Measurements from ENCODE around the gene OSTF1.

The OSTF1 gene

DNA sequence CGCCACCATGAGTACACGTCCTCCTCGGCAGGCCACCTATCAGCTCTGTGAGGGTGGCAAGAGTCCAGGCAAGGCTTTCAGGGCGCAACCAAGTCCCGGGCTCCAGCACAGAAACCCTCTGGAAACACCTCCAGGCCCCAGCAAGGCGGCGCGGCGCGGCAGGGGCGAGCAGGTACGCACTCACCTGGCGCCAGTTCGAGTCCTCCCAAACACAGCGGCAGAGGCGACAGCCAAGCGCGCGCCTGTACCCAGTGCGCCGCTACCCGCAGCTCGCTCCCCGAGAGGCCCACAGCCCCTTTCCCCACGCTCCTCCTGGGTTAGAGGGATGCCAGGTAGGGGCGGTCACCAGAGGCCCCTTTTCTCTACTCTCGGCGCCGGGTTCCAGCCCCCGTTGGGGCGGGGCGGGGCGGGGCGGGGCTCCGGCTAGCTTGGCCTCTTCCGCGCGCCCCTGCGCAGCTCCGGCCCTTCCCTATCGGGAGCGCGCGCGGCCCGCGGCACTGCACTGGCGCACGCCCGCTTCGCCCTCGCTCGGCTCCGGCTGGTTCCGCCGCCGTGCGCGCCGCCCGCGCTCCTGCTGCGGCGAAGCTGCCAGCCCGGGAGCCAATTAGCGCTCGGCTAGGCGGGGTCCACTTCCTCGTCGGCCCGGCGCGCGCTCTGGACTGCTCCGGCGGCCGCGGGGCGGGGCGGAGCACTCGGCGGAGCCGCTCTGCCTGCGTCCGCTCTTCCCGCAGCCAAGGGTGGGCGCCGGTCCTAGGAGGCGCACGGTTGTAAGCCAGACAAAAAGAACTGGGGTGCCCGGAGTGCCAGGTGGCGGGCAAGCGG lies at the start of gene OSTF1, which contains the start of gene NMRK1:
Gene OSTF1, plus strand, starts transcription at position 691 of the 822 bp plus-strand sequence. CDS start 179 bp downstream, outside the sequence.
Gene NMRK1, minus strand, starts transcription at position 332 of the 822 bp plus-strand sequence. CDS start 5,040 bp downstream, outside the sequence.
- no peak for FAIRE-seq

DNA sequence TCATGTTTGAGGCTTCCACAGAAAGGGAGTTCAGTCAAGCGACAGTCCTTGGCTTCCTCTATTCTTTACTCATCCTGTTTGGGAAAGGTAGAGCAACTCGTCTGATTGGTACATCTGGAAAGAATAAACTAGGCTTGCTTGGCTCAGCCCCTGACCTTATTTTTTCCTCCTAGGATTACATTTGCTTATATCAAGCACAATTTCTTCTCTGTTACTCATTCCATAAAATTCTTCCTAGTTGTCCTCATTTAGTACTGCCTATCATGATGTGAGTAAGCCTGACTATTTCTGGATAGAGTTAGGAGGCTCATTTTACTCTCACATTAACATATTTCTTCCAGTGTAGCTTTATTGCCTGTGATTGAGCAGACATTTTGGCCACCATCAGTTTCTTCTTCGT lies 49.3 kb upstream of the OSTF1 start:
- FAIRE-seq, result no peak

DNA sequence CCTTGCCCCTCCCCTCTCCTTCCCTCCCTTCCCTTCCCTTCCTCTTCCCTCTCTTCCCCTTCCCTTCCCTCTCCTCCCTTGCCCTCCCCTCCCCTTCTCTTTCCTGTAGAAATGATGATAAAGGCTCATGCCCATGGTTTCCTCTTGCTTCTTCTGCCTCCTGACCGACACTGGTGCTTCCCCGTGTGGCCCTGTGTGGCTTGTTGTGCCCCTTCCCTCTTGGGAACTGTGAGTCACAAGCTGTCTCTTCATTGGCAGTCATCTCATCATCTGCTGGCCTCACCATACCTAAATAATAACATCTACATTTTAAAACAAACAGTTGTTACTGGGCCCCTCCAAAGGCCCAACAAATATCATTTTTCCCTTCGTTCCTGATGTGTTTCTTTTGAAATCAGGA lies 48.5 kb upstream of the OSTF1 start:
- no peak for FAIRE-seq

- no peak for FAIRE-seq
Observed at GRCh38 chr9:75041041-75041440, 47.3 kb upstream of the OSTF1 start.

- FAIRE-seq, result no peak
Observed at GRCh38 chr9:75046725-75047345, 41.5 kb upstream of the OSTF1 start.

DNA sequence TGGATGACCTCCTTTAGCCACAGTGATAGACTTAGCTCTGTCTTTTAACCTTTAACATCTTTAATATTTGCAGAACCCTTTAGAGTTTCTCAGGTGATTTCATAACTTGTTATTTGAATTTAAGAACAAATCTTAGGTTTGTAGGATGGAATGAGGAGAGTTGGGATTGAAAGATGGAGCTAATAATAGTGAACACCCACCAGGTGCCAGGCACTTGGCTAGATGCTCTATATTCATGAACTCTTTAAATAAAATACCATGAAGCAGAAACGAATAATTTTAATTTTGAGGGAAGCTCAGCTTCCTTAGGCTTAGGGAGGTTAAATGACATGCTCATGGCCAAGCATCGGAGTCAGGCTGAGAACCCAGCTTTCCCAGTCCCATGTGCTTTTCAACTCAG lies 40.8 kb upstream of the OSTF1 start:
- FAIRE-seq, result no peak

- FAIRE-seq, result no peak
Observed at GRCh38 chr9:75051285-75051684, 37.0 kb upstream of the OSTF1 start.

GRCh38 chr9:75053869-75054268 lies 34.4 kb upstream of the OSTF1 start:
- FAIRE-seq, result no peak

DNA sequence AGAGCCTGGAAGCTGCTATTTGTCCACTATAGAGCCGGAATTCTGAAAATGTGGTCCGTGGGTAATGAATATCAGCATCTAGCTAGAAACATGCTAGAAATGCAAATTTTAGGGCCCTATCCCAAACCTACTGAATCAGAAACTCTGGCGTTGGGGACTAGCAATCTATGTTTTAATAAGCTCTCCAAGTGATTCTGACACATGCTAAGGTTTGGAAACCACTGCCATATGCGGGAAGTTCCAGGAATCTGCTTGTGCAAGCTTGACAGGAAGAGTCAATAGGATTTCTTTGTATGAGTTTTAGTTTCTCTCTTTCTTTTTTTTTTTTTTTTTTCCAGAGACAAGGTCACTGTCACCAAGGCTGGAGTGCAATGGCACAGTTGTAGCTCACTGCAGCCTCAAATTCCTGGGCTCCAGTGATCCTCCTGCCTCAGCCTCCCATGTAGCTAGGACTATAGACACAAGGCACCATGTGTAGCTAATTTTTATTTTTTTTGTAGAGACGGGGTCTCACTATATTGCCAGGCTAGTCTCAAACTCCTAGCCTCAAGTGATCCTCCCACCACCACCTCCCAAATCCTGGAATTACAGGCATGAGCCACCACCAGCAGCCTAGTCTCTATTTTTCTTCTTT lies 33.8 kb upstream of the OSTF1 start:
- no peak for FAIRE-seq

DNA sequence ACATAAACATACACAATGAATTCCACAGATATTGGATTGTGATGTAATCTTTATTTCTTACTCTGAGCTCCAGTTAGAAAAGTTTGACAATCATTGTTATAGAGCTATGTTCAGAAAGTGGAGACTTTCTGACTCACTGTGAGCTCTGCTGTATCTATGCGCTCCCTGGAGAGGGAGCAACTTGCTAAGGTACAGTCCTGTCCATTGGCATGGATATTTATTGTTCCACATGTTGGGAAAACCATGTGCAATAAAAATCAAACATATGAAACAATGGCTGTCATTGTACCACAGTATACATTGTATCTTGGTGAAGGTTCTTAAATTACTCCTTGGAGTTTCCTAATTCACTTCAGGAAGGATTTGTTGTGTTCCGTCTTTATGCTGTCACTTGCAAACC lies 27.1 kb upstream of the OSTF1 start:
- no peak for FAIRE-seq

DNA sequence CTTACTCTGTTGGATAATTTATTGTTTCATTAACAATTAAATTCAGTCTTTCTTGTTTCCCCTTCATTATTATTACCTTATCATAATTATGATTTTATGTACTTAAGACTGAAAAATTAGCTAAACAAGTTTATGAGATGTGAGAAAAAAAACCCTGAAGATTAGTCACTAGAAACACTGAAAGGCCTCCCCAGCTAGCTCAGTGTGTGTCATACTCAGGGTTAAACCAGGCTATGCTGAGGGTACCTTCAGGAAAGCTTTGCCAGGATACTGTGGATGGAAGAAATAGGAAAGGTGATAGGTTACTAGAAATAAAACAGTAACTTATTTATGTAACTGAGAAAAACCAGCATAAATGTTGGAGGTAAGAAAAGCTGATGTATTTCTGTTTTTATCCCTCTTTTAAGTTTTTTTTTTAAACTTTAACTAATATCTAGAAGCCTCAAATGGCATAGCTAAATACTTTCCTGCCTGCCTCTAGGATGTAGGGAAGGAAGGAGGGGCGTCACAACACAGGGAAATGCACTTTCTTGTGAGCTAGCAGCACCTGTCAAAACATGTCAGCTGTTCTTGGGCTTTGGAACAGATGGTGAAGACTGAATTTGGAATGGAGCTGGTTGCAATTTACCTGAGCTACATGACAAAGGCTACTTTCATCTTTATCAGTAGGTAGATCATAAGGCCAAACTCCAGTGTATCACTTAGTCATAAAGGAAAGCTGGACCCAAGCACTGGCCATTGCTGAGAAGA lies 24.6 kb upstream of the OSTF1 start:
- FAIRE-seq, result no peak

GRCh38 chr9:75064307-75065025 lies 23.8 kb upstream of the OSTF1 start:
- no peak for FAIRE-seq

- FAIRE-seq, result no peak
Observed at GRCh38 chr9:75065510-75065909, 22.8 kb upstream of the OSTF1 start.

GRCh38 chr9:75067894-75068293 lies 20.4 kb upstream of the OSTF1 start:
- no peak for FAIRE-seq

DNA sequence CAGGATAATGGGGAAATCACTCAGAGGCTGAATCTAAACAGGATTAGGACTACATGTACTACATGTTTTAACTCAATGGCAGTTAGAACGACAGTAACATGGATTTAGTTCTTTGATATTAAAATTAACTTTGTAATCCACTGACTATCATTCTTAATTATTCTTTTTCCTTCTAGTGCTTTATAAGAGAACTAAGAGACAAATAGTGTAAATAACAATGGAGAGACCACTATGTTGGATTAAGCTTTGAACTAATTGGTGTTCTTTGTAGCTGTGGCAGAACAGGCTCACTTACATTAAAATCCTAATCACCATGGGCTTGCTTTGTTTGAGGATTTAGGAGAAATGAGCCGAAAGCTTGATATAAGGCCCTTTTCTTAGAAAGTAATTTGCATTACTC lies 19.1 kb upstream of the OSTF1 start:
- FAIRE-seq, result no peak

DNA sequence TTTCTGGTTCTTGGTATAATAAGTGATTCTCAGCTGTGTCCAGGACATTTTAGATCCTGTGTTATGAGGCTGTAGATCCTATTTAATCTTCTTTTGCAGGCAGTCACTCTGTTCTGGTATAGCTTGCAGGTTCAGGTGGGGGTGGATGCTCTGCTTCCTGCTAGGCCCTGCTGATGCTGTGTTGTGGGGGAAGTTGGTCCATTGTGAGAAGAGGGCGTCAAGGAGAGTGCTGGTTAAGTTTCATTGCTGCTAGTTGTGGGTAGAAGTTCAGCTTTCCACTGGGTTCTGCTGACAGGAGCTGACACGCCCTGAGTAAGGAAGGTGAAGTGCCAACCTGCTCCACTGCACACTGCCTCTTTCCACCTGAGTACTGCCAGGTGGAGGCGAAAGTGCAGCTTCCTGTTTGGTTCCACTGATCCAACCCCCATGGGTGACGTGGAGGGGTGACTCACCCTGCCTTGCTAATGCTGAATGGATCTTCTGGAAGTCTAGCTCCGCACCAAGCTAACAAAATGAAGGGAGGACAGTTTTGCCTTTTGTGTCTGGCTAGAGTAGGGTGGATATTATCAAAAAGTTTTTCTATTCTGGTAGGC lies 16.7 kb upstream of the OSTF1 start:
- no peak for FAIRE-seq

DNA sequence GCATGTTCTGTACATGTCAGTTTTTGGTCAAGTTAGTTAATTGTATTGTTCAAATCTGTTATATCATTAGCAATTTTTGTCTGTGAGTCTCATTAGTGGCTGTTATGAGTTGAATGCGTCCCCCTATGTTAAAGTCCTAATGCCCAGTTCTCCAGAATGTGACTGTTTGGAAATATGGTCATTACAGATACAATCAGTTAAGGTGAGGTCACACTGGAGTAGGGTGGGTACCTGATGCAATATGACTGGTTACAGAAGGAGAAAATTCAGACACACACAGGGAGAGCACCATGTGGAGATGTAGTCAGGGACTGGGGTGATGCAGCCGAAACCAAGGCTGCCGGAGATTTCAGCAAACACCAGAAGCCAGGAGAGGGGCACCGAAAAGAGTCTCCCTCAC lies 15.4 kb upstream of the OSTF1 start:
- FAIRE-seq, result no peak

GRCh38 chr9:75081632-75082031 lies 6.7 kb upstream of the OSTF1 start:
- no peak for FAIRE-seq

DNA sequence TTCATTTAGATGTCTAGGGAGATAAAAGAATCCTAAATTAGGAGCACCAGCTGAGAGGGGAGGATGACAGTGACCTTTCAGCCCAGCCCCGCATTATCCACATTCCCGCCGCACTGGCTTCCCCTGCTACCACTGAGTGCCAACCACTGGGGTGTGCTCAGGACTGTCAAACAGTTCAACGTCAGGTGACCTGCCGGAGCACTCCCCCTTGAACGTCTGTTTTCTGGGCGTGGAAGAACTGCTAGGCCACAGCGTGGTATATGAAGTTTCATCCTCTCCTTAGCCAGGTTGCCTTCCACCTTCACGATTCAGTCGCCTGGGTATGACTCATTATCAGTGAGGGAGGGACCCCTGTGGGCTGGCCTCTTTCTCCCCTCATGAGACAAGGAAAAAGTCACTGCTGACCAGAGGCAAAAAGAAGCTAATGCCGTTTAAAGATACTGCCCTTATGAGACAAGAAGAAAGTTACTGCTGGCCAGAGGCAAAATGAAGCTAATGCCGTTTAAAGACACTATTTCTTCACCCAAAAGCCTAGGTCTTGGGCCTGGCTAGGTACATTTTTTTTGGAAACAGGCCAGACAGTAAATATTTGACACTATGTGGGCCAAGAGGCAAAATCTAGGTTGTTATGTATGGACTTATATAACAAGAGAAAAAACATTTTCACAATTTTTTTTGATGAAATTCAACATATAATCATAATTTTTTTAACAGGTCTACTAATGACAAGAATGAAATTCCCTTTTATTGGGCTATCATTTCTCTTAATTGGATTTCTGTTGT lies 4.9 kb upstream of the OSTF1 start:
- no peak for FAIRE-seq

DNA sequence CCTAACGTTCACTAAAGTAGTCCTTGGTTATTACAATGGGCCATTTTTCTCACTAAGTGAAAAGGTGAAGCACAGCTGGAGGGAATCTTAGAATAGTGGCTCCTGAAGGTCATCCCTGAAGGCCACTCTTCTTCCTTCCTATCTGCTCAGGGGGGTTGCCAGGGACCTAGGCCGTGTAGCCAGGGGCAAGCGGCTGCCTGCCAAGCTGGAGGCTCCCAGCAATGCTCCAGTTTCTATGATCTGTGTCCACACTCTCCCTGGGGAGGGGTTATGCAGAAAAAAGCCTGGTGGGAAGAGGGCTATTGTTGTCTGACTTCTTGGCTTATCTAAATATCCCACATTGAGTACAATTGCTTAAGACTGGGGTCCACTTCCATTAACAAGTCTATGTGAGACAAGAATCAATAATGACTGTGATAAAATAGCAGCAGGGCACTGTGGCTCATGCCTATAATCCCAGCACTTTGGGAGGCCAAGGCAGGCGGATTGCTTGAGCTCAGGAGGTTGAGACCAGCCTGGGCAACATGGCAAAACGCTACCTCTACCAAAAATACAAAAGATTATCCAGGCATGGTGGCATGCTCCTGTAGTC lies 4.1 kb upstream of the OSTF1 start:
- FAIRE-seq, result no peak

DNA sequence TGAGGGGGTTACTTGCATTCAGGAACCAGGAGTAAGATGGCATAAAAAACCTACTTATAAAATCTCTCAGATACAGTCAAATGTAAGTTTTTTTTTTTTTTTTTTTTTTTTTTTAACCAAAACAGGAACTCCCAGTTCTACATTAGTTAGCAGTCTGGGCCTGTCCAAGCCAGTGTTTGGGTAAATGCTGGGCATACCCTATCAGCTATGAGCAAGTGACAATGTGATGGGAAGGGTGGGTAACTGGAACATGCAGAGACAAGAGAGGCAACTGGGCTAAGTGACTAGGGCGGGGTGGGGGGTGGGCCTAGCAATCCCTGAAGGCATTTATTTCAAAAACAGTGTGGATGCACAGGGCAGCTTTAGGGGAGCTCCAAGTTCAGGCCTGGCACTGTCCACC lies 2.7 kb upstream of the OSTF1 start:
- no peak for FAIRE-seq

Measured in TTC549 (cell line).